Muscle of back (tissue), 11 donors: ENCODE measurements around the gene FAM83G. TPM values are rescaled to one million over a fixed set of nuclear protein-coding genes. Genes with fewer than 3 reads are reported as not detected.

ENCODE experiments used
- DNase-seq, 3 donors: peaks; one replicate each; pipeline versions ENCODE4 v3.0.0 to v3.0.0-alpha.2; 2013
- polyA plus RNA-seq, 10 donors: library from polyadenylated mRNA; unstranded; fragments of 120-200 nt; gene quantifications; one replicate each; pipeline ENCODE4 v1.2.1, GENCODE V29; 2013; ENCODE audit not compliant: insufficient read length in 10 of 10

The FAM83G gene
- polyA plus RNA-seq, 10 donors, result 0.06 to 1.8 (median 0.24) TPM

- no peak for DNase-seq
These were observed 83.6 kb downstream of the FAM83G start for GRCh38 chr17:18920911-18921441.

GRCh38 chr17:18919963-18920362 lies 84.6 kb downstream of the FAM83G start:
- DNase-seq, result no peak

Other genes starting within 250 kb of the FAM83G start
- 10 to 100 TPM; 21.6 to 31.2 (median 26.4) TPM for gene TVP23B, start 223.6 kb downstream of the FAM83G start, polyA plus RNA-seq
- gene PRPSAP2, start 146.6 kb downstream of the FAM83G start, polyA plus RNA-seq, result 10 to 100 TPM; 18.8 to 32.3 (median 25.4) TPM
- under 1 TPM in 8 of 10 donors, not detected in 2; 0.08 to 0.29 (median 0.19) TPM for gene SLC5A10, start 52.6 kb downstream of the FAM83G start, polyA plus RNA-seq
- gene GRAP, start 42.2 kb upstream of the FAM83G start, polyA plus RNA-seq, result 1 to 10 TPM; 1.5 to 3.8 (median 2.8) TPM
- gene GRAPL, start 122.8 kb upstream of the FAM83G start, polyA plus RNA-seq, result 1 to 10 TPM in 8 of 10 donors, under 1 TPM in 2; 0.54 to 4.2 (median 1.6) TPM
- gene EPN2, start 232.6 kb upstream of the FAM83G start, polyA plus RNA-seq, result 10 to 100 TPM; 23.0 to 33.8 (median 27.6) TPM